GM21737 (cell line): ENCODE results near the gene SSTR3.

Source experiments
- ATAC-seq: cut with Tn5 transposase; IDR thresholded peaks from one replicate; pipeline ENCODE4 v1.9.1; 2021; ENCODE audit warnings: mild to moderate bottlenecking, moderate library complexity; ENCODE audit not compliant: unreplicated experiment

The SSTR3 gene

GRCh38 chr22:37154925-37155712 is 57.2 kb downstream of the SSTR3 start:
- no peak for ATAC-seq
